ENCODE measurements around the gene SGTB.

The SGTB gene, protein sequence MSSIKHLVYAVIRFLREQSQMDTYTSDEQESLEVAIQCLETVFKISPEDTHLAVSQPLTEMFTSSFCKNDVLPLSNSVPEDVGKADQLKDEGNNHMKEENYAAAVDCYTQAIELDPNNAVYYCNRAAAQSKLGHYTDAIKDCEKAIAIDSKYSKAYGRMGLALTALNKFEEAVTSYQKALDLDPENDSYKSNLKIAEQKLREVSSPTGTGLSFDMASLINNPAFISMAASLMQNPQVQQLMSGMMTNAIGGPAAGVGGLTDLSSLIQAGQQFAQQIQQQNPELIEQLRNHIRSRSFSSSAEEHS

GRCh38 chr5:65721720-65722574 is at the start of gene SGTB, which contains the start of gene NLN:
Gene SGTB, minus strand, starts transcription at chr5:65722109. Its CDS starts 1,302 bp downstream, at chr5:65720807.
Gene NLN, plus strand, starts transcription at chr5:65722205. Its CDS starts 169 bp downstream, at chr5:65722374.
- peak; percentile 80 for DNase-seq

GRCh38 chr5:65771266-65771665 is 49.4 kb upstream of the SGTB start:
- DNase-seq = no peak

- no peak for DNase-seq
Observed at GRCh38 chr5:65769539-65769938, 47.6 kb upstream of the SGTB start.

DNA sequence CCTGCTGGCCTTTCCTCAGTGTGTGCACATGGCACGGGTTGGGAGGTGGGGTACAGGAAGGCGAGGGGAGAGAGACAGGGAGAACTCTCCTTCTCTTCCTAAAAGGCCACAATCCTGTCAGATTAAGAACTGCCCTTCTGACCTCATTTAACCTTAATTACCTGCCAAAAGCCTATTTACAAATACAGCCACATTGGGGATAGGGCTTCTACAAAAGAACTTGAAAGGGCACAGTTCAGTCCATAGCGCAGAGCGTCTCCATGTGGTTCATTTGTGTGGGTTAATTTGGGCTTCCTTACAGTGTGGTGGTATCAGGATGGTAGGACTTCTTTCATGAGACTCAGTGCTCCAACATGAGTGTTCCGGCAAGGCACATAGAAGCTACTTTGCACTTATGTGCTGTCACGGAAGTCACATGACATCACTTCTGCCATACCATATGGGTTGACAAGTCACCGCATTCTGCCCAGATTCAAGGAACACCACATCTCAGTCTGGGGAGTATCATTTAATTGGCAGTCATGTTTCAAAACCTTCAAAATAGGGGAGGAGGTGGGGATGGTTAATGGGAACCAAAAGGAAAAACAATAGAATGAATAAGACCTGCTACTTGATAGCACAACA is 46.9 kb upstream of the SGTB start:
- no peak for DNase-seq

- DNase-seq = no peak
Observed at GRCh38 chr5:65767565-65767964, 45.7 kb upstream of the SGTB start.

DNA sequence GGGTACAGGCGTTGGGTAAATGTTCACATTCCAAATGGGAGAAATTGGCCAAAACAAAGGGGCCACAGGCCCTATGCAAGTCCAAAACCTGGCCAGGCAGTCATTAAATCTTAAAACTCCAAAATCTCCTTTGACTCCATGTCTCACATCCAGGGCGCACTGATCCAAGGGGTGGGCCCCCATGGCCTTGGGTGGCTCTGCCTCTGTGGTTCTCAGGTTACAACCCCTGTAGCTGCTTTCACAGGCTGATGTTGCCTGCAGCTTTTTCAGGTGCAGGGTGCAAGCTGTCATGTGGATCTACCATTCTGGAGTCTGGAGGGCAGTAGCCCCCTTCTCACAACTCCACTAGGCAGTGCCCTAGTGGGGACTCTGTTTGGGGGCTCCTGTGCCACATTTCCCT is 44.9 kb upstream of the SGTB start:
- DNase-seq = no peak

DNA sequence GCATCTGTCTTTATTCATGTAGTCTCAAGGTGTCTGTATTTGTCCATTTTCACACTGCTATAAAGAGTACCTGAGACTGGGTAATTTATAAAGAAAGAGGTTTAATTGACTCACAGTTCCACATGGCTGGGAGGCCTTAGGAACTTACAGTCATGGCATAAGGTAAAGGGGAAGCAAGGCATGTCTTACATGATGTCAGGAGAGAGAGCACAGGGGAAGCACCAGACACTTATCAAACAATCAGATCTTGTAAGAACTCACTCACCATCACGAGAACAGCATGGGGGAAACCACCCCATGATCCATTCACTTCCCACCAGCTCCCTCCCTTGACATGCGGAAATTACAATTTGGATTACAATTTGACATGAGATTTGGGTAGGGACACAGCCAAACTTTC is 44.3 kb upstream of the SGTB start:
- no peak for DNase-seq

DNA sequence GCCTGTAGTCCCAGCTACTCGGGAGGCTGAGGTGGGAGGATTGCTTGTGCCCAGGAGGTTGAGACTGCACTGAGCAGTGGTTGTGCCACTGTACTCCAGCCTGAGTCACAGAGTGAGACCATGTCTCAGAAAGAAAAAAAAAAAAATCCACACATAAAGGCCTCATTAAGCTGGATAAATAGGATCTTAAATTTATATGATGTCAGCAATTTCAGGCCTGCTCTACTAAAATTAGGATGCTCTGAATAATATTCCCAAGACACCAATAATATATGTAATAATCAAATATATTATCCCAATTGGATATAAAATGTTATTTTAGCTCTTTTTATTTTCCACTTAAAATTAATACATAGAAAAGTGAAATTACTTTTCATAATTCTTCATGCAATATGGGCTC is 43.7 kb upstream of the SGTB start:
- DNase-seq = no peak

DNA sequence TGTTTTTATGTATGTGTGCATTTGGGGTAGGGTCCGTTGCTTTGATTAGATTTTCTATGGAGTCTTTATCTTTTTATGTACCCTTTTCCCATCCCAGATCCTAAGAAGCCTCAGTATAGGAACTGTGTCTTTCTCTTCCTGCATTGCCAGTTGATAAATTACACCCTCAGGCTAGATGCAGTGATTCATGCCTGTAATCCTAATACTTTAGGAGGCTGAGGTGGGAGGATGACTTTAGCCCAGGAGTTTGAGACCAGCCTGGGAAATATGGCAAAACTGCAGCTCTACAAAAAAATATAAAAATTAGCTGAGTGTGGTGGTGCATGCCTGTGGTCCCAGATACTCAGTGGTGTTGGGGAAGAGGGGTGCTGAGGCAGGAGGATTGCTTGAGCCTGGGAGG is 40.3 kb upstream of the SGTB start:
- DNase-seq = no peak

- DNase-seq = peak; percentile 55
Observed at GRCh38 chr5:65760504-65761275, 38.8 kb upstream of the SGTB start.

DNA sequence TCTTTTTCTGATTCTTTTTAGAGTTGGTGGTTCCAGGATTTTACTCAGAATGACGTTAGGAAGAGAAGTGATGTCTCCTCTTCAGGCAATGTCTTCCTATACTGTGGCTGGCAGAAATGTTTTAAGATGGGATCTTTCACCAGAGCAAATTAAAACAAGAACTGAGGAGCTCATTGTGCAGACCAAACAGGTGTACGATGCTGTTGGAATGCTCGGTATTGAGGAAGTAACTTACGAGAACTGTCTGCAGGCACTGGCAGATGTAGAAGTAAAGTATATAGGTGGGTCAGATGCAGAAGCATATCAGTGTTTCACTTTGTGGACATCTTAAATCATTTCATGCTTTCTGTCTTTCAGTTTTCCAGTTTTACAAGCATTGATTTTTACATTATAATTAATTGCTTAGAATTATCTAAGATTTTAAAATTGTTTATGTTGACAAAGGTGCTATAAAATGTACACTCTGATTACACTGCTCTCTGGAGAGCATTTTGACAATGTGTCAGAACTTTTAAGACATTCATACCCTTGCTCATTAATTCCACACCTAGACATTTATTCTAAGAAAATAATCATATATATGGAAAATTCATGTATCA is 36.7 kb upstream of the SGTB start:
- no peak for DNase-seq

GRCh38 chr5:65753189-65753588 is 31.3 kb upstream of the SGTB start:
- no peak for DNase-seq

- DNase-seq = no peak
Observed at GRCh38 chr5:65750938-65751337, 29.0 kb upstream of the SGTB start.

DNA sequence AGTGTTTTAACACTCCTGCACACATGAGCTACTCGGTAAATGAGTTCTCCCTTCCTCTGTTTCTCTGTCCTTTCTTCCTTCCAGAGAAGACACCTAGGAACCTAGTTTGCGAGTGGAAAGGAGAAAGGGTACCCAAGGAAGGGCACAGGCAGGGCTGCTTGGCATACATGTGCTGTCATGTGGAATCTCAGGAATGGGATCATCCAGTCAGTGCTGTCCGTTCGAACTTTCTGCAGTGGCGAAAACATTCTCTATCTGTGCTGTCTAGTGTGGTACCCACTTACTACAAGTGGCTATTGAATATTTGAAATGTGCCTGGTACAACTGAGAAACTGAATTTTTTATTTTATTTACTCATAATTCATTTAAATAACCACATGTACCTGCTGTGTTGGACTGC is 28.0 kb upstream of the SGTB start:
- DNase-seq = no peak

- no peak for DNase-seq
Observed at GRCh38 chr5:65749221-65749844, 27.4 kb upstream of the SGTB start.

- DNase-seq = no peak
Observed at GRCh38 chr5:65742565-65743231, 20.8 kb upstream of the SGTB start.

- DNase-seq = no peak
Observed at GRCh38 chr5:65739162-65739561, 17.3 kb upstream of the SGTB start.

GRCh38 chr5:65738305-65738704 is 16.4 kb upstream of the SGTB start:
- DNase-seq = no peak

- no peak for DNase-seq
Observed at GRCh38 chr5:65737842-65738241, 15.9 kb upstream of the SGTB start.

GRCh38 chr5:65736011-65736410 is 14.1 kb upstream of the SGTB start:
- DNase-seq = no peak

GRCh38 chr5:65734921-65735320 is 13.0 kb upstream of the SGTB start:
- no peak for DNase-seq

Data from CD4-positive, alpha-beta T cell treated with Interferon gamma for 1 hour (primary cell).